HG03558 (cell line): ENCODE results near the gene KDM8.
"Not testable (repeated sequence)": the region's sequence is repeated elsewhere in the genome, so short reads cannot be mapped to it uniquely, and the experiment has no call there.

Experiments
- ATAC-seq: cut with Tn5 transposase; IDR thresholded peaks from one replicate; pipeline ENCODE4 v1.9.1; 2021; ENCODE audit warnings: moderate number of reproducible peaks; ENCODE audit not compliant: unreplicated experiment; ENCODE audit errors: extremely low read depth

Gene KDM8

GRCh38 chr16:27262904-27263423 is 59.6 kb downstream of the KDM8 start:
- ATAC-seq, result not testable (repeated sequence)

GRCh38 chr16:27264151-27264550 is 60.8 kb downstream of the KDM8 start:
- ATAC-seq, result no peak

DNA sequence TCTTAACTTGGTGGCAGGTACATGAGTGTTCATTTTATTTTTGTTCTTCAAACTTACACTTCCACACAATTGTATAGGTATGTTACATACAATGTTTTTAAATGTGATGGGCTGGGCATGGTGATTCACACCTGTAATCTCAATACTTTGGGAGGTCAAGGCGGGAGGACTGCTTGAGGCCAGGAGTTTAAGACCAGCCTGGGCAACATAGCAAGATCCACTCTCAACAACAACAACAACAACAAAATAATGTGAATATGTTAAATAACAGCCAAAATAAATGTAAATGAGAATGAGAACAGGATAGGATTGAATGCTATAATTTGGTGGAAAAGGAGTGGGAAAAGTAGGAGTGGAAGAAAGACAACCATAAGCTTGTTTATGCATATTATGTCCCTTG is 62.7 kb downstream of the KDM8 start:
- ATAC-seq, result no peak

- ATAC-seq, result no peak
Observed at GRCh38 chr16:27267037-27267677, 63.8 kb downstream of the KDM8 start.

GRCh38 chr16:27268376-27269299 is 65.3 kb downstream of the KDM8 start, which contains the start of gene NSMCE1:
Gene NSMCE1 (minus strand): TSS chr16:27268772. CDS start chr16:27257570, 11,202 bp downstream.
- ATAC-seq, result peak; percentile 67

DNA sequence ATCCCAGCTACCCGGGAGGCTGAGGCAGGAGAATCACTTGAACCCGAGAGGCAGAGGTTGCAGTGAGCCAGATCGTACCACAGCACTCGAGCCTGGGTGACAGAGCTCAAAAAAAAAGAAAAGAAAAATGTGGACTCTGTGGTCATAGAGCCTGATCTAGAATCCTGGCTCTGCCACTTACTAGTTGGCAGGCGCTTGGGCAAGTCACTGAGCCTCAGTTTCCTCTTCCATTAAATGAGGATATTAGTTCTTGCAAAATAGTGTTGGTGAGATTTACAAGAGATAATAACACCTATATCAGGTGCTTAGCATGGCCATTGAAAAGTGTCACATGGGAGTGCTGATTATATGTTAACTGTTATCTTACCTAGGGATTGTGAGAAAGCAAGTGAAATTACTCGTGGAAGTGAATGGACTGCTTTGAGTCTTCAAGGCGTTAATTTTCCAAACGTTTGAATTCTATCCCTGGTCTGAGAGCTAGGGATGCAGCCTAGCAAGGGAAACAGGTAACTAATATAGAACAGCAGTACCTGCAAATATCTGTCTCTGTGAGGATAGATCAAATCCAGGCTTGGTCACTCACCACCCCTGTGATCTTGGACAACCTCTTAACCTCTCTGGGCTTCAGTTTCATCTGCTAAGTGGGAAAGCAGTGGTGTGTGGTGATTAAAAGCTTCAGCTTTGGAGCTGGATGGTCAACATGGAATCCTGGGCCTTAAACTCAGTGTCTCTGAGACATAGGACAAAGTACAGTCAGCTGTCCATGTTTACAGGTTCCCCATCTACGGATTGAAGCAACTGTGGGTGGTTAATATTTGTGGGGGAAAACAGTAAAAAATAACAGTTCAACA is 66.2 kb downstream of the KDM8 start:
- no peak for ATAC-seq

DNA sequence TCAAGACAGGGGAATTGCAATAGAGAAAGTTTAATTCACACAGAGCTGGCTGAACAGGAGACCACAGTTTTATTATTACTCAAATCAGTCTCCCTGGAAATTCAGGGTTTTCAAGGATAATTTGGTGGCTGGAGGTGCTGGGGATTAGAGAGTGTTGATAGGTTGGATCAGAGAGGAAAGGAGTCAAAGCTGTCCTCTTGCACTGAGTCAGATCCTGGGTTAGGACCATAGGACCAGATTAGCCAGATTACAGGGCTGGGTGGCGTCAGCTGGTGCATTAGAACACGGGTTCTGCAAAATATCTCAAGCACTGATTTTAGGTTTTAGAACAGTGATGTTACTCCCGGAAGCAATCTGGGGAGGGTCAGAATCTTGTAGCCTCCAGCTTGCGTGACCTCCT is 67.0 kb downstream of the KDM8 start:
- ATAC-seq, result no peak
